Measurements from ENCODE around the gene PCDHA13. TPM values are rescaled to one million over a fixed set of nuclear protein-coding genes. Genes with fewer than 3 reads are reported as not detected.
"Not testable (repeated sequence)": the region's sequence is repeated elsewhere in the genome, so short reads cannot be mapped to it uniquely, and the experiment has no call there.

The PCDHA13 gene
- total RNA-seq, 2 experiments from 2014 or later = not detected

DNA sequence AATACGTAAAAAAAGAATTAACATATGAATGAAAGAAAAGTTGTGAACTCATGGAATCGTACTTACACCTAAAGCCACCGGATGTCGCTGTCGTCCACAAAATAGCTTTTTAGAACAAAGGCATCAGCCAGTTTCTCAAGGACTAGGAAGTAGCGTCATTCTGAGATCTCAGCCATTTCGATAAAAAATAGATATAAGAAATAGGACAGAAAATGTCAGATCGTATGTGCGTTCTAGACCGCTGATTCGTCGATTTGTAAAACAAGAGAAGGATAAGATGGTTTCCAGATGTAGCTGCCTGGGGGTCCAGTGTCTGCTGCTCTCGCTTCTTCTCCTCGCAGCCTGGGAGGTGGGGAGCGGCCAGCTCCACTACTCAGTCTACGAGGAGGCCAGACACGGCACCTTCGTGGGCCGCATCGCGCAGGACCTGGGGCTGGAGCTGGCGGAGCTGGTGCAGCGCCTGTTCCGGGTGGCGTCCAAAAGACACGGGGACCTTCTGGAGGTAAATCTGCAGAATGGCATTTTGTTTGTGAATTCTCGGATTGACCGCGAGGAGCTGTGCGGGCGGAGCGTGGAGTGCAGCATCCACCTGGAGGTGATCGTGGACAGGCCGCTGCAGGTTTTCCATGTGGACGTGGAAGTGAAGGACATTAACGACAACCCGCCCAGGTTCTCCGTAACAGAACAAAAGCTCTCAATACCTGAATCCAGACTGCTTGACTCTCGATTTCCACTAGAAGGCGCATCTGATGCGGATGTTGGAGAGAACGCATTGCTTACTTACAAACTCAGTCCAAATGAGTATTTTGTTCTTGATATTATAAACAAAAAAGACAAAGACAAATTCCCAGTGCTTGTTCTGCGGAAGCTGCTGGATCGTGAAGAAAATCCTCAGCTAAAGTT is 25.9 kb upstream of the PCDHA13 start, which contains the start of gene PCDHA10:
Gene PCDHA10 (plus strand): TSS at position 126 of the 903 bp plus-strand sequence. CDS start 152 bp downstream, at position 278.
- H3K27ac Mint-ChIP-seq = no peak within 1 kb of the TSS
- peaks cover 19% of the 10 kb centered on the region for H3K27me3 Mint-ChIP-seq
- DNase-seq = no peak
- intact Hi-C loops (cut with micrococcal nuclease) = no loop called here
- H3K9me3 Mint-ChIP-seq = peaks cover 20% of the 10 kb centered on the region
- H3K4me3 Mint-ChIP-seq = no peak within 1 kb of the TSS
- H3K4me1 Mint-ChIP-seq (ENCODE audit: low read depth) = no peaks in the 10 kb centered on the region
- ChIA-PET CTCF (interaction anchor here (0.6 to 1.3 kb wide), 2 partner anchors 12 to 14 kb away, joined by 3 read pairs; partner anchors contain the start of gene PCDHA11), POLR2A (no interaction called here)
- H3K36me3 Mint-ChIP-seq = peaks cover 3% of the 10 kb centered on the region

DNA sequence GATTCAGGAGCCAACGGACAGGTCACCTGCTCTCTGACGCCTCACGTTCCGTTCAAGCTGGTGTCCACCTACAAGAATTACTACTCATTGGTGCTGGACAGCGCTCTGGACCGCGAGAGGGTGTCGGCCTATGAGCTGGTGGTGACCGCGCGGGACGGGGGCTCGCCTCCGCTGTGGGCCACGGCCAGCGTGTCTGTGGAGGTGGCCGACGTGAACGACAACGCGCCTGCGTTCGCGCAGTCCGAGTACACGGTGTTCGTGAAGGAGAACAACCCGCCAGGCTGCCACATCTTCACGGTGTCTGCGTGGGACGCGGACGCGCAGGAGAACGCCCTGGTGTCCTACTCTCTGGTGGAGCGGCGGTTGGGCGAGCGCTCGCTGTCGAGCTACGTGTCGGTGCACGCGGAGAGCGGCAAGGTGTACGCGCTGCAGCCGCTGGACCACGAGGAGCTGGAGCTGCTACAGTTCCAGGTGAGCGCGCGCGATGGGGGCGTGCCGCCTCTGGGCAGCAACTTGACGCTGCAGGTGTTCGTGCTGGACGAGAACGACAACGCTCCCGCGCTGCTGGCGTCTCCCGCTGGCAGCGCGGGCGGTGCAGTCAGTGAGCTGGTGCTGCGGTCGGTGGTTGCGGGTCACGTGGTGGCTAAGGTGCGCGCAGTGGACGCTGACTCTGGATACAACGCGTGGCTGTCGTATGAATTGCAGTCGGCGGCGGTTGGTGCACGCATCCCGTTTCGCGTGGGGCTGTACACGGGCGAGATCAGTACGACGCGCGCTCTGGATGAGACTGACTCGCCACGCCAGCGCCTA is 24.5 kb upstream of the PCDHA13 start:
- Mint-ChIP-seq H3K4me3 (no peak overlapping the region), H3K4me1 (ENCODE audit: low read depth) (no peaks in the 10 kb centered on the region), H3K36me3 (peaks cover 3% of the 10 kb centered on the region), H3K27ac (no peak overlapping the region), H3K9me3 (peaks cover 27% of the 10 kb centered on the region), H3K27me3 (peaks cover 25% of the 10 kb centered on the region)
- ChIA-PET CTCF (interaction anchor here (1.3 kb wide), 1 partner anchor 16 kb away, joined by 3 read pairs; no protein-coding TSS in a partner anchor), POLR2A (no interaction called here)
- no peak for DNase-seq
- intact Hi-C loops (cut with micrococcal nuclease) = no loop called here

- no peak overlapping the region for H3K4me3 Mint-ChIP-seq
- intact Hi-C loops (cut with micrococcal nuclease) = no loop called here
- peaks cover 23% of the 10 kb centered on the region for H3K27me3 Mint-ChIP-seq
Measured at GRCh38 chr5:140857987-140858240, 24.0 kb upstream of the PCDHA13 start.

DNA sequence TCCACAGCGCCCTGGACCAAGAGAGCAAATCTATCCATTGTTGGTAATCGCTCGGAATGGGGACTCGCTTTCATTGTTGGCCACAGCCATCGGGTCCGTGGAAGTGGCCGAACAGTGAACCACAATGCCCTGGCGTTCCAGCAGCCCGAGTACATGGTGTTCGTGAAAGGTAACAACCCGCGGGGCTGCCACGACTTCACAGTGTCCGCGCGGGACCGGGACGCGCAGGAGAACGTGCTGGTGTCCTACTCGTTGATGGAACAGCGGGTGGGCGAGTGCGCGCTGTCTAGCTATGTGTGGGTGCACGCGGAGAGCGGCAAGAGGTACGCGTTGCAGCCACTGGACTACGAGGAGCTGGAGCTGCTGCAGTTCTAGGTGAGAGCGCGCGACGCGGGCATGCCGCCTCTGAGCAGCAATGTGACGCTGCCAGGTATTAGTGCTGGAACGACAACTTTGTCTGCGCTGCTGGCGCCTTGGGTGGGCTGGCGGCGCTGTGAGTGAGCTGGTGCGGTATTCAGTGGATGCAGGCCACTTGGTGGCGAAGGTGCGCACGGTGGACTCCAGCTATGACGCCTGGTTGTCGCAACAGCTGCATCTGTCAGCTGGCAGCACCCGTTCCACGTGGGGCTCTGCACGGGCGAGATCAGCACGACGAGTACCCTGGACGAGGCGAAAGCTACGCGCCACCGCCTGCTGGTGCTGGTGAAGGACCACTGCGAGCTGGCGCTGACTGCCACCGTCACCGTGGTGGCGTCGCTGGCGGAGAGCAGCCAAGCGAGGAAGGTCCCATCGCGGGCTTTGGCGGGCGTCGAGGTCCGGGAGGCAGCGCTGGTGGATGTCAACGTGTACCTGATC is 19.3 kb upstream of the PCDHA13 start:
- POLR2A ChIA-PET = no interaction called here
- no peak for DNase-seq
- Mint-ChIP-seq H3K27me3 (peaks cover 10% of the 10 kb centered on the region), H3K4me1 (ENCODE audit: low read depth) (no peaks in the 10 kb centered on the region), H3K9me3 (peaks cover 11% of the 10 kb centered on the region), H3K4me3 (no peak overlapping the region), H3K27ac (no peak overlapping the region), H3K36me3 (no peaks in the 10 kb centered on the region)
- intact Hi-C loops (cut with micrococcal nuclease) = loop anchor here (10.0 kb wide), 1 partner anchor 68 kb away; the partner anchor contains the start of gene PCDHA2
- CTCF ChIA-PET = no interaction called here

More at GRCh38 chr5:140857987-140858240, 24.0 kb upstream of the PCDHA13 start:
- ChIA-PET CTCF (no interaction called here), POLR2A (no interaction called here)
- DNase-seq = no peak
- Mint-ChIP-seq H3K9me3 (peaks cover 25% of the 10 kb centered on the region), H3K4me1 (ENCODE audit: low read depth) (no peaks in the 10 kb centered on the region), H3K27ac (no peak overlapping the region), H3K36me3 (peaks cover 3% of the 10 kb centered on the region)

GRCh38 chr5:140868721-140869554 is 13.0 kb upstream of the PCDHA13 start, which contains the start of gene PCDHA11:
Gene PCDHA11, plus strand, starts transcription at chr5:140868957. Its CDS starts 147 bp downstream, at chr5:140869104.
- no peak within 1 kb of the TSS for H3K4me3 Mint-ChIP-seq
- ChIA-PET CTCF (interaction anchor here (0.7 to 1.7 kb wide), 3 partner anchors 9 to 21 kb away, joined by 3 to 6 read pairs (median 3); partner anchors contain the start of gene PCDHA9), POLR2A (no interaction called here)
- no peaks in the 10 kb centered on the region for H3K4me1 Mint-ChIP-seq (ENCODE audit: low read depth)
- intact Hi-C loops (cut with micrococcal nuclease) = loop anchor here (10.0 kb wide), 1 partner anchor 74 kb away; the partner anchor contains the start of gene PCDHA2
- no peak within 1 kb of the TSS for H3K27ac Mint-ChIP-seq
- no peak for DNase-seq
- H3K27me3 Mint-ChIP-seq = peaks cover 7% of the 10 kb centered on the region
- peaks cover 5% of the 10 kb centered on the region for H3K9me3 Mint-ChIP-seq
- H3K36me3 Mint-ChIP-seq = peaks cover 4% of the 10 kb centered on the region

GRCh38 chr5:140869555-140869886 is 12.4 kb upstream of the PCDHA13 start:
- no peak overlapping the region for H3K27ac Mint-ChIP-seq
- no peak overlapping the region for H3K4me3 Mint-ChIP-seq
- H3K4me1 Mint-ChIP-seq (ENCODE audit: low read depth) = no peaks in the 10 kb centered on the region
- peaks cover 12% of the 10 kb centered on the region for H3K27me3 Mint-ChIP-seq
- ChIA-PET CTCF (interaction anchor here (0.7 to 1.7 kb wide), 2 partner anchors 9 to 22 kb away, joined by 3 to 6 read pairs; partner anchors contain the start of gene PCDHA9), POLR2A (no interaction called here)
- H3K36me3 Mint-ChIP-seq = peaks cover 8% of the 10 kb centered on the region
- H3K9me3 Mint-ChIP-seq = peaks cover 5% of the 10 kb centered on the region
- no peak for DNase-seq
- intact Hi-C loops (cut with micrococcal nuclease) = loop anchor here (10.0 kb wide), 1 partner anchor 75 kb away; the partner anchor contains the start of gene PCDHA2

GRCh38 chr5:140870221-140871201 is 11.4 kb upstream of the PCDHA13 start:
- no peak for DNase-seq
- ChIA-PET CTCF (interaction anchor here (0.6 to 1.7 kb wide), 2 partner anchors 21 to 23 kb away, joined by 3 to 6 read pairs; partner anchors contain the start of gene PCDHA9), POLR2A (no interaction called here)
- Mint-ChIP-seq H3K4me1 (ENCODE audit: low read depth) (no peaks in the 10 kb centered on the region), H3K9me3 (peaks cover 5% of the 10 kb centered on the region), H3K4me3 (no peak overlapping the region), H3K27me3 (peaks cover 20% of the 10 kb centered on the region), H3K27ac (no peak overlapping the region), H3K36me3 (peaks cover 10% of the 10 kb centered on the region)
- intact Hi-C loops (cut with micrococcal nuclease) = no loop called here

DNA sequence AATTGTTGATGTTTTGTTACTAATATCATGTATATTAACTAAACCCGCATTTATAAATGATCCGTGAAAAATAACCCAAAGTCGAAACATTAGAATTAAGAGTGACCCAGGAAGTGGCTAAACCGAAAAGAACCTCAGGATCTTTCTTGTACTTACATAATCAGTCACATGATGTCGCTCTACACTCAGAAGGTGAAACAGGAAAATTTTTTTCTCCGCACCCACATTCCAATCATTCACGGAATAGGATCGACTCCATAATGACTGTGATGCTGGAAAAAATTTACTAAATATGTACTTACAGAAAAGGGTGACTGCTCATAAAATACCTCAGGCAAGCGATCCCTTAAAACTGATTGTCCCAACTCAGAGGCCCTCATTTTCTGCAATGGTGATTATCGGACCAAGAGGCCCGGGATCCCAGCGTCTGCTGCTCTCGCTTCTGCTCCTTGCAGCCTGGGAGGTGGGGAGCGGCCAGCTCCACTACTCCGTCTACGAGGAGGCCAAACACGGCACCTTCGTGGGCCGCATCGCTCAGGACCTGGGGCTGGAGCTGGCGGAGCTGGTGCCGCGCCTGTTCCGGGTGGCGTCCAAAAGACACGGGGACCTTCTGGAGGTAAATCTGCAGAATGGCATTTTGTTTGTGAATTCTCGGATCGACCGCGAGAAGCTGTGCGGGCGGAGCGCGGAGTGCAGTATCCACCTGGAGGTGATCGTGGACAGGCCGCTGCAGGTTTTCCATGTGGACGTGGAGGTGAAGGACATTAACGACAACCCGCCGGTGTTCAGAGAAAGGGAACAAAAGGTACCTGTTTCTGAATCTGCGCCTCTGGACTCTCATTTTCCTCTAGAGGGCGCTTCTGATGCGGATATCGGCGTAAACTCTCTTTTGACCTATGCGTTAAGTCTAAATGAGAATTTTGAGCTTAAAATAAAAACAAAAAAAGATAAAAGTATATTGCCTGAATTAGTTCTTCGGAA is 6.5 kb upstream of the PCDHA13 start, which contains the start of gene PCDHA12:
Gene PCDHA12 (plus strand): TSS at position 224 of the 981 bp plus-strand sequence. CDS start 165 bp downstream, at position 389.
- intact Hi-C loops (cut with micrococcal nuclease) = no loop called here
- CTCF ChIA-PET = interaction anchor here (0.5 kb wide), 1 partner anchor 167 kb away, joined by 3 read pairs; no protein-coding TSS in a partner anchor
- no peak within 1 kb of the TSS for H3K27ac Mint-ChIP-seq
- no peak within 1 kb of the TSS for H3K4me3 Mint-ChIP-seq
- peaks cover 12% of the 10 kb centered on the region for H3K36me3 Mint-ChIP-seq
- POLR2A ChIA-PET = no interaction called here
- no peak for DNase-seq
- H3K4me1 Mint-ChIP-seq (ENCODE audit: low read depth) = no peaks in the 10 kb centered on the region
- peaks cover 31% of the 10 kb centered on the region for H3K27me3 Mint-ChIP-seq
- peaks cover 6% of the 10 kb centered on the region for H3K9me3 Mint-ChIP-seq

- CTCF ChIA-PET; H3K27ac Mint-ChIP-seq; H3K9me3 Mint-ChIP-seq; H3K4me3 Mint-ChIP-seq; DNase-seq; intact Hi-C loops (cut with micrococcal nuclease); H3K4me1 Mint-ChIP-seq (ENCODE audit: low read depth); POLR2A ChIA-PET: not testable (repeated sequence)
- H3K27me3 Mint-ChIP-seq = peaks cover 37% of the 10 kb centered on the region
- peaks cover 15% of the 10 kb centered on the region for H3K36me3 Mint-ChIP-seq
Measured at GRCh38 chr5:140876541-140877261, 5.2 kb upstream of the PCDHA13 start.
